ENCODE results near the gene STK40.

The STK40 gene

DNA sequence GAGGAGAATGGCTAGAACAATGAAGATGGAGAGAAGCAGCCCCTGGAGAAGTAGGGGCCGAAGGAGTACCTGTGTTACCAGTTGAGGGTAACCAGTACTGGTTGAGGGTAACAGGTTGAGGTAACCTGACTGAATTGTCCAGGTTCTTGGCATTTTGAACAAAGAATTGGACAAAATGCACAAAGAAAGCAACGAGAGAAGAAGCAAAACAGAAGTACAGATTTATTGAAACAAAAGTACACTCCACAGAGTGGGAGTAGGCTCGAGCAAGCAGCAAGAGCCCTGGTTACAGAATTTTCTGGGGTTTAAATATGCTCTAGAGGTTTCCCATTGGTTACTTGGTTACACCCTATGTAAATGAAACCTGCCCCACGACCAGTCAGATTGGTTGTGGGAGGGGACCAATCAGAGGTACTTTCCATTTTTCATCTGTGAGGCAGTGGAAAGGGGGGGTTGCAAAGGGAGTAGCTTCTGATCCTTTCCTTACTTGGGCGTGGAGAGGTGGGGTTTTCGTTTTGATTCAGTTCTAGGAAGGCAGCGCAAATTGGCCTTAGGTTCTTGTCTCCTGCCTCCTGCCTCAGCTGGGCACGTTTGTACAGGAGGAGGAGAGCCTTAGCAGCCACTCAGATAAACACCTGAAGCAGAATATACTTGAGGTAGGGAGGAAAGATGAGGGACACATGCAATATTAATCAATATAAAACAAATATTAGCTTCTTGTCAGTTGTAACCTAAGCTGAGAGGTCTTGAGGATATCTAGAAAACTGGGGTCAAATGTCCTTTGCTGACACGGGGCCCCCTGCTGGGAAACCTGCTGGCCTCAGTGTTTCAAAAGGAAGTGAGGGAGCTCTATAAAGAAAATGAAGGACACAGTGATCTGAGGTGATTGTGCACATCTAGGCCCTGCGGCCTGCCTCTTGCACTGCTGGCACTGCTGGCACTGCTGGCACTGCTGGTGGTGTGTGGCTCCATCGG is 26.2 kb upstream of the STK40 start:
- no peak overlapping the region for H3K4me3 ChIP-seq (ENCODE audit: low read length)
- H3K27me3 ChIP-seq (ENCODE audit: insufficient read depth, low read length): no peaks in the 10 kb centered on the region
- no peaks in the 10 kb centered on the region for H3K9me3 ChIP-seq (ENCODE audit: low read length)
- H3K4me1 ChIP-seq (ENCODE audit: insufficient read depth, low read length): no peaks in the 10 kb centered on the region
- peaks cover 17% of the 10 kb centered on the region for H3K36me3 ChIP-seq (ENCODE audit: insufficient read depth, low read length)
- no peak overlapping the region for H2AFZ ChIP-seq (ENCODE audit: low read depth, low read length)

DNA sequence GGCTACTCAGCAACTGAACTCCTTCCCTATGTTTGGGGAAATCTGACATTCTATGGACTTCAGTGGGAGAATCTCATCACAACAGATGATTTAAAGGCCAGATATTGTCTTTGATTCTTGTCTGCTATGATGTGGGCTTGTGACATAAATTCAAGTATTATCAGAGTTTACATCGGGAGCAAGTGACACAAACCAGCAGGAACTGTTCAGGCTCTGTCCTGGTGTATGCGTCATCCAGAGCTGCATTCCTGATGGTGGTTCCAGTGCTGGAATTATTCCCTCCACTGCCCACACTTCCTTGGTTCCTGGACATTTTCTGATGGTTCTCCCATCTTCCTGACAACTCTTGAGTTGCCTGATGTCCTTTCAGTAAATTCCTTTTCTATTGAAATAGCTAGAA is 22.8 kb upstream of the STK40 start:
- Histone ChIP-seq H3K4me3 (ENCODE audit: low read length) (no peak overlapping the region), H3K4me1 (ENCODE audit: insufficient read depth, low read length) (no peaks in the 10 kb centered on the region), H3K9me3 (ENCODE audit: low read length) (no peaks in the 10 kb centered on the region), H2AFZ (ENCODE audit: low read depth, low read length) (no peak overlapping the region), H3K27me3 (ENCODE audit: insufficient read depth, low read length) (no peaks in the 10 kb centered on the region), H3K36me3 (ENCODE audit: insufficient read depth, low read length) (peaks cover 20% of the 10 kb centered on the region)

DNA sequence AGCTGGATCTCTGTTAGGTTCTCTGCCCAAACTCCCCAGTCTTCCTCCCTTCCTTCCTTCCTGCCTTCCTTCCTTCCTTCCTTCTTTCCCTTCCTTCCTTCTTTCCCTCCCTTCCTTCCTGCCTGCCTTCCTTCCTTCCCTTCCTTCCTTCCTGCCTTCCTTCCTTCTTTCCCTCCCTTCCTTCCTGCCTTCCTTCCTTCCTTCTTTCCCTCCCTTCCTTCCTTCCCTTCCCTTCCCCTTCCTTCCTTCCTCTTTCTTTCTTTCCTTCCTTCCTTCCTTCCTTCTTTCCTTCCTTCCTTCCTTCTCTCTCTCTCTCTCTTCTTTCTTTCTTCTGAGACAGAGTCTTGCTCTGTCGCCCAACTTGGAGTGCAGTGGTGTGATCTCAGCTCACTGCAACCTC is 20.7 kb upstream of the STK40 start:
- H3K4me3 ChIP-seq (ENCODE audit: low read length): no peak overlapping the region
- H2AFZ ChIP-seq (ENCODE audit: low read depth, low read length): no peak overlapping the region
- H3K36me3 ChIP-seq (ENCODE audit: insufficient read depth, low read length): peaks cover 20% of the 10 kb centered on the region
- peaks cover 8% of the 10 kb centered on the region for H3K4me1 ChIP-seq (ENCODE audit: insufficient read depth, low read length)
- H3K27me3 ChIP-seq (ENCODE audit: insufficient read depth, low read length): no peaks in the 10 kb centered on the region
- no peaks in the 10 kb centered on the region for H3K9me3 ChIP-seq (ENCODE audit: low read length)

DNA sequence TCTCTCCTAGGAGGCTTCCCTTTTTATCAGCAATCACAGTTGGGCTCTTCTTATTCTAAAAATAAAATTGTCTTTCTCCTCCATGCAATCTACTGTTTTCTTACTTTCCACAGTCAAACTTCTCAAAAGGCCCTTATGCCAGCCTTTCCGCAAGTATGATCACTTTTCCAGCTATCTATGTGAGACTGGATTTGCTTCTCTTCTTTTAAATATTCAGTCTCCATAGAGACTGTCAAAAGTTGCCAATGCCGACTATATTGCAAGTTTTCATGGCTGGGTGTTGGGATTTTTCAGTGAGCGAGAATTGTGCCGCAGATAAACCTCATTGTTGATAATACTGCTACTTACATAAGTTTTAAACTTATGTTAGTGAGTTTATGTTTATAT is 16.8 kb upstream of the STK40 start:
- Histone ChIP-seq H3K36me3 (ENCODE audit: insufficient read depth, low read length) (peaks cover 9% of the 10 kb centered on the region), H3K9me3 (ENCODE audit: low read length) (no peaks in the 10 kb centered on the region), H3K4me1 (ENCODE audit: insufficient read depth, low read length) (peaks cover 17% of the 10 kb centered on the region), H3K27me3 (ENCODE audit: insufficient read depth, low read length) (no peaks in the 10 kb centered on the region), H2AFZ (ENCODE audit: low read depth, low read length) (no peak overlapping the region), H3K4me3 (ENCODE audit: low read length) (no peak overlapping the region)

DNA sequence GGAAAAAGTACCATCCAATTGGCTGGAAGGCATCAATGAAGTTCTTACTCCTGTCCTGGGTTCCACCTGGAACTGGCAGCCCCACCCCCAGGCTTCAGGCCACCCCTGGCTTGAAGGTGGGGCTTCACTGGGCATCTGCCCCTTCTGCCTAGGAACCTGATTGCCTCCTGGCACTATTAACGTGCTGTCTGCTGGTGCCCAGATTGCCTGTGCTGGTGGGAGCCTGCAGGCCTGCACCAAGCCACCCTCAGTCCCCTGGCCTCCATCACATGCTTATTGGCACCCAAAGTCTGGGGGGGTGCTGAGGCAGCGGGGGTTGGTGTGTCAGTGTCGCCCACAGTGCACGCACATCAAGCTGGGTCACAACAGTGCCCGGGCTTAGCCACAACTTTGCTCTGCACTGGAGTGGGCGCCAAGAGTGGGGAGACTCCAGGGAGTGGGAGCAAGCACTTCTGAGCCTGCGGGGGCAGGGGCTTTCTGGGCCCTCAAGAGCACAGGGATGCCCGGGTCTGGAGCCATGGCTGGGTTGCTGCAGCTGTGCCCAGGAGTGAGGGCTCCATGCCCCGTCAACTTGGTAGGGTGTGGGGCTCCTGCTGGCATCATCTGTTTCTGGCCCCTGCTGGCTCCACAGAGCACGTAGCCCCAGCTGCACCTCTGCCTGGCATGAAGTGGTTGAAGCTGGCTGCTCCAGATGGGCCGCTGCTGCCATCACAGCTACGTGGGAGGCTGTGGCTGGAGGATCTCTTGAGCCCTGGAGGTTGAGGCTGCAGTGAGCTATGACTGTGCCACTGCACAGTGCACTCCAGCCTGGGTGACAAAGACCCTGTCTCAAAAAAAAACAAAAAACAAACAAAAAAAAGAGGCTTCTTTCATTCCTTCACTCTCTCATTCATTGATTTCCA is 16.1 kb upstream of the STK40 start:
- Histone ChIP-seq H3K27me3 (ENCODE audit: insufficient read depth, low read length) (no peaks in the 10 kb centered on the region), H3K4me3 (ENCODE audit: low read length) (peak overlapping the region; percentile 74), H3K4me1 (ENCODE audit: insufficient read depth, low read length) (peaks cover 17% of the 10 kb centered on the region)

DNA sequence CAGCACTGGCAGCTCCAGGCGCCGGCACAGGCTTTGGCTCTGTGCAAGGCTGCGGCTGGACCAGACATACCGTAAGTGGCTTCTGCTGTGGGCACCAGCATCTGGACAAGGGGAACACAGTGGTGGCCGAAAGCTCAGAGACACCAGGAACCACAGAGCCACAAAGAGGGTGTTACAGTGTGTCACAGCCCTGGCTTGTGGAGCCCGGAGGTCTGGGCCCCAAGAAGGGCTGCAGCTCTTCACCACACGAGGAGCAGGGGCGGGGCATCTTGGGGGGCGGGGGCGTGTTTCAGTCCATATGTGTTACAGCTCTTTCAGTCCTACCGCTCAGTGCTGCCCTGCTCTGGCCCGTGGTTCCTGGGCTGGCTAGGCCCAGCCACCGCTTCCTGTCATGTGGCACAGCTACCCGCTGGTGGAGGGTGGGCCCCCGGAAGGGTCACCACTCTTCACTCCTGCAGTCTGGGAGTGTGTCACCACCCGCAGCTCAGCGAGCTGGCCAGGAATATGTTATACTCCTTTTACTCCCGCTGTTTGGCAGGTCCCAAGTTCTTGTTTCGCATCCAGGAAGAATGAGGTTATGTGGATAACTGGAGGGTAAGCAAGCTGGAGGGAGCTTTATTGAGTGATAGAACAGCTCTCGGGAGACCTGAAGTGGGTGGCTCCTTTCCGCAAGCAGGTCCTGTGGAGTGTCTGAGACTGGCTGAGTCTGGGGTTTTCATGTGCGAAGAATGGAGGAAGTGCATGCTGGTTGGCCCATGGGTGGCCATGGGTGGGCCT is 15.3 kb upstream of the STK40 start:
- peaks cover 17% of the 10 kb centered on the region for H3K4me1 ChIP-seq (ENCODE audit: insufficient read depth, low read length)
- peak overlapping the region; percentile 74 for H3K4me3 ChIP-seq (ENCODE audit: low read length)

More for the DNA sequence above, 16.1 kb upstream of the STK40 start:
- peaks cover 3% of the 10 kb centered on the region for H3K36me3 ChIP-seq (ENCODE audit: insufficient read depth, low read length)
- no peaks in the 10 kb centered on the region for H3K9me3 ChIP-seq (ENCODE audit: low read length)
- H2AFZ ChIP-seq (ENCODE audit: low read depth, low read length): peak overlapping the region; percentile 52

DNA sequence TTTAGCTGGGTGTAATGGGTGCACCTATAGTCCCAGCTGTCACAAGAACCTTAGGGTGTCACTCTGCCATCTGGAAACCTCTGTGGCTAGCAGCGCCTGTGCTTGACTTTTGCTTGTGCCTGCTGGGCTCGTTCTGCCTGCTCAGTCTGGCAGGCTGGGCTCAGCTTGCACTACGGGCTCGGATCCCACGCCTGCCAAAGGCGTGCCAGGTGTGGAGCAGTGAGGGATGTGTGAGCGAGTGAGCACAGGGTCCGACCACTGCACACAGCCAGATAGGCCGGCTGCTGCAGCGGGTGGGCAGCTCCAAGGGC is 14.7 kb upstream of the STK40 start:
- H3K27me3 ChIP-seq (ENCODE audit: insufficient read depth, low read length): no peaks in the 10 kb centered on the region
- peak overlapping the region; percentile 52 for H2AFZ ChIP-seq (ENCODE audit: low read depth, low read length)
- H3K9me3 ChIP-seq (ENCODE audit: low read length): no peaks in the 10 kb centered on the region
- H3K4me1 ChIP-seq (ENCODE audit: insufficient read depth, low read length): peaks cover 17% of the 10 kb centered on the region
- no peaks in the 10 kb centered on the region for H3K36me3 ChIP-seq (ENCODE audit: insufficient read depth, low read length)
- H3K4me3 ChIP-seq (ENCODE audit: low read length): peak overlapping the region; percentile 74

More for the DNA sequence above, 15.3 kb upstream of the STK40 start:
- H2AFZ ChIP-seq (ENCODE audit: low read depth, low read length): peak overlapping the region; percentile 52
- H3K27me3 ChIP-seq (ENCODE audit: insufficient read depth, low read length): no peaks in the 10 kb centered on the region
- no peaks in the 10 kb centered on the region for H3K36me3 ChIP-seq (ENCODE audit: insufficient read depth, low read length)
- H3K9me3 ChIP-seq (ENCODE audit: low read length): no peaks in the 10 kb centered on the region

DNA sequence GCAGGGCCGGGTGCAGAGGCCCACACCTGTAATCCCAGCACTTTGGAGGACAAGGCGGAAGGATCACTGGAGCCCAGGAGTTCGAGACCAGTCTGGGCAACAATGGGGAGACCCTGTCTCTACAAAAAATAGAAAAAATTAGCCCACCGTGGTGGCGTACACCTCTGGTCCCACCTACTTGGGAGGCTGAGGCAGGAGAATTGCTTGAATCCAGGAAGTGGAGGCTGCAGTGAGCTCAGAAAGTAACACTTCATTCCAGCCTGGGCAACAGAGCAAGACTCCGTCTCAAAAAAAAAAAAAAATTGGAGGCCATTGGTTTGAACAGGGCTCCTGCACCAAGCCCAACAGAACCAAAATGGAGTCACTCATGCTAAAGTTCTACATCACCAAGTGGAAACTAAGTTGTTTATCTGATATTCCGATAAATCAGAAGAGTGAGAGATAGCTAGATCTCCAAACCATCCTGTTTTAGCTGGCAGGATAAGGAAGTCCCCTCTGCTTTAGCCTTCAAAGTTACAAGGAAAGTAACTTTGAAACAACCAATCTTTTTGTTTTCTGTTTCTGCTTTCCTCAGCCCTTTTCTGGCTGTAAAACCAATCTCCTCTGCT is 12.8 kb upstream of the STK40 start:
- peak overlapping the region; percentile 59 for H2AFZ ChIP-seq (ENCODE audit: low read depth, low read length)
- H3K36me3 ChIP-seq (ENCODE audit: insufficient read depth, low read length): peaks cover 5% of the 10 kb centered on the region
- H3K4me1 ChIP-seq (ENCODE audit: insufficient read depth, low read length): peaks cover 17% of the 10 kb centered on the region
- peak overlapping the region; percentile 59 for H3K4me3 ChIP-seq (ENCODE audit: low read length)
- no peaks in the 10 kb centered on the region for H3K27me3 ChIP-seq (ENCODE audit: insufficient read depth, low read length)
- H3K9me3 ChIP-seq (ENCODE audit: low read length): no peaks in the 10 kb centered on the region

DNA sequence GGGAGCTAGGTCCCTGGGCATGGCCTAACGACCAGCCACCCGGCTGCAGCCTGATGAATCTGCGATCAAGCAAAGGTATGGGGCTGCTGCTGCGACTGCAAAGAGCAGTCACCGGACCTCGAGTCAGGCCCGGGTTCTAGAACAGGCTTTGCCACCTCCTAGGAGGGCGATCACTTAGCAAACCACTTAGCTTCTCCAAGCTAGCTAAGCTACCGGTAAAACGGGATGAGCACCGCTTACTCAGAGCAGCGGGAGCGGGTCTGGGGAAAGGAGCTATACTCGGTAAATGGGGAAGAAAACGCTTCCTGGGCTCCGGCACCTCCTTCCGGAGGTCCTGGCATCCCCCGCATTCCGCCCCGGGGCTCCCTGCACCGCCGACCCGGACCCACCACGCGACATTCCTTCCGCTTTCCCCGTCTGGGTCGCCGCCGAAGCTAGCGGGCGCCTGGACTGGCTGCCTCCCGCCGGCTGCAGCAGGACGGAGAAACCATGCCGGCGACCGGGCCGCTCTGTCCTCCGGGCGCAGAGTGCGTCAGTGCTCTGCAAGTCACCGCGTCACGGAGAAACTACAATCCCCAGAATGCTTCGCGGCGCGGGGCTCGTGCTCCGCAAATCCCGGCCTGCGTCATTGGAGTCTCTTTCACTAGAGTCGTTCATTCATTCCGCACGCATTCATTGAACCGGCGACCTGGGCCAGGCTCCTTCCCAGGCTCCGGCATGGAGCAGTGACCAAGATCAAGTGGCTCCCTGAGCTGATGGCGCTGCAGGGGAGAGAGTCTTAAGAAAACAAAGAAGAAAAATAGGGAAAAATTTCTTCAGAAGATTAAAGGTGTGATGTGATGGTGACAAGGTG is 11.9 kb upstream of the STK40 start, which contains the start of gene LSM10:
TSS of gene LSM10 (minus strand) at position 531 of the 853 bp plus-strand sequence. CDS start 3,779 bp downstream, outside the sequence.
- Histone ChIP-seq H2AFZ (ENCODE audit: low read depth, low read length) (peak within 1 kb of the TSS; percentile 59), H3K4me3 (ENCODE audit: low read length) (peak within 1 kb of the TSS; percentile 59), H3K4me1 (ENCODE audit: insufficient read depth, low read length) (peaks cover 17% of the 10 kb centered on the region), H3K27me3 (ENCODE audit: insufficient read depth, low read length) (no peaks in the 10 kb centered on the region), H3K9me3 (ENCODE audit: low read length) (no peaks in the 10 kb centered on the region), H3K36me3 (ENCODE audit: insufficient read depth, low read length) (peaks cover 14% of the 10 kb centered on the region)

DNA sequence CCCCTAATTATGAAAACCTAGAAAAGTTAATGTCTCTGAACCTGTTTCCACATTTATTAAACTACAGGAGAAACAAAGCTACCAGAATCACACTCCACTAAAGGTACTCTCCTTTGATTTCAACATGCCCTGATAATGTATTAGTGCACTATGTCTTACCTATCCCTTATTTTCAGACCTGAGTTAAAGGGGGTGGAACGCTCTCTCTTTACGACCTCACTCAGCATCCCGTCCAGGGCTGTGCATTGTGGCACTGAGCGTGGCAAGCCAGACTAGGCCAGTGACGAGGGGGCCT is 11.3 kb upstream of the STK40 start:
- H3K27me3 ChIP-seq (ENCODE audit: insufficient read depth, low read length): no peaks in the 10 kb centered on the region
- peaks cover 15% of the 10 kb centered on the region for H3K4me1 ChIP-seq (ENCODE audit: insufficient read depth, low read length)
- peaks cover 19% of the 10 kb centered on the region for H3K36me3 ChIP-seq (ENCODE audit: insufficient read depth, low read length)
- H3K4me3 ChIP-seq (ENCODE audit: low read length): peak overlapping the region; percentile 59
- no peaks in the 10 kb centered on the region for H3K9me3 ChIP-seq (ENCODE audit: low read length)
- peak overlapping the region; percentile 59 for H2AFZ ChIP-seq (ENCODE audit: low read depth, low read length)

DNA sequence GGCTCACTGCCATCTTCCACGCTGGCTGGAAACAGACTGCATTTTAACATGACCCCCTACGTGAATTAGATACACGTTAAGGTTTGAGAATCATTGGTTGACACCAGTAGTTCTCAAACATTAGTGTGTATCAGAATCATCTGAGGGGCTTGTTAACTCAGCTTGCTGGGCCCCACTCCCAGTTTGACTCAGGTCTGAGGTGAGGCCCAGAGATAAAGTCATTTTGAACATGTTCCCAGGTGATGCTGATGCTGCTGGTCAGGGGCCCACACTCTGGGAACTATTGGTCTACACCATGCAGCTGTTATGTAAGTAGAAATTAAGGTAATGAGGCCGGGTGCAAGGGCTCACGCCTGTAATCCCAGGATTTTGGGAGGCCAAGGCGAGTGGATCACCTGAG is 10.6 kb upstream of the STK40 start:
- Histone ChIP-seq H3K36me3 (ENCODE audit: insufficient read depth, low read length) (peaks cover 24% of the 10 kb centered on the region), H2AFZ (ENCODE audit: low read depth, low read length) (no peak overlapping the region), H3K27me3 (ENCODE audit: insufficient read depth, low read length) (no peaks in the 10 kb centered on the region), H3K4me1 (ENCODE audit: insufficient read depth, low read length) (peaks cover 9% of the 10 kb centered on the region), H3K4me3 (ENCODE audit: low read length) (peak overlapping the region; percentile 2), H3K9me3 (ENCODE audit: low read length) (no peaks in the 10 kb centered on the region)

DNA sequence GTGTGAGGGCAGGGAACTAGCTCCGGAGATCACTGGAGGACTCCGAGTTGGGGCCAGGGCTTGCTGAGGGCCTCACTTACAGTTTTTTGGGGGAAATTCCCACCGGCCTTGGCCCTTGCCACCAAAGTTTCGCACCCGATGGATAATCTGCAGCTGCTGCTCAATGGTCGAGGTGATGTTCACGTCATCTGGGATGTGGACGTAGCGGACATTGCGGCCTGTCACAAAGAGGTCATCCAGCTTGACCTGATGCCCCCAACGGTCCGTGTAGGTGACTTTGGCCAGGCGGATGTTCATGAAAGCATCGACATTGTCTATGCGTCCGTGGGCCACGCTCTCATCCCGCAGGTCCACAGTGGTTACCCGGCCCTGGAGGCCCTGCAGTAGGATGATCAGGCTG is 8.0 kb upstream of the STK40 start:
- Histone ChIP-seq H3K36me3 (ENCODE audit: insufficient read depth, low read length) (peaks cover 34% of the 10 kb centered on the region), H2AFZ (ENCODE audit: low read depth, low read length) (no peak overlapping the region), H3K4me3 (ENCODE audit: low read length) (no peak overlapping the region), H3K9me3 (ENCODE audit: low read length) (no peaks in the 10 kb centered on the region), H3K4me1 (ENCODE audit: insufficient read depth, low read length) (peaks cover 3% of the 10 kb centered on the region), H3K27me3 (ENCODE audit: insufficient read depth, low read length) (no peaks in the 10 kb centered on the region)
